HG03045 (cell line): Measurements from ENCODE around the gene DIO2.

Experiments
- ATAC-seq: cut with Tn5 transposase; IDR thresholded peaks from one replicate; pipeline ENCODE4 v1.9.1; 2021; ENCODE audit warnings: mild to moderate bottlenecking, moderate library complexity; ENCODE audit not compliant: unreplicated experiment

Gene DIO2

DNA sequence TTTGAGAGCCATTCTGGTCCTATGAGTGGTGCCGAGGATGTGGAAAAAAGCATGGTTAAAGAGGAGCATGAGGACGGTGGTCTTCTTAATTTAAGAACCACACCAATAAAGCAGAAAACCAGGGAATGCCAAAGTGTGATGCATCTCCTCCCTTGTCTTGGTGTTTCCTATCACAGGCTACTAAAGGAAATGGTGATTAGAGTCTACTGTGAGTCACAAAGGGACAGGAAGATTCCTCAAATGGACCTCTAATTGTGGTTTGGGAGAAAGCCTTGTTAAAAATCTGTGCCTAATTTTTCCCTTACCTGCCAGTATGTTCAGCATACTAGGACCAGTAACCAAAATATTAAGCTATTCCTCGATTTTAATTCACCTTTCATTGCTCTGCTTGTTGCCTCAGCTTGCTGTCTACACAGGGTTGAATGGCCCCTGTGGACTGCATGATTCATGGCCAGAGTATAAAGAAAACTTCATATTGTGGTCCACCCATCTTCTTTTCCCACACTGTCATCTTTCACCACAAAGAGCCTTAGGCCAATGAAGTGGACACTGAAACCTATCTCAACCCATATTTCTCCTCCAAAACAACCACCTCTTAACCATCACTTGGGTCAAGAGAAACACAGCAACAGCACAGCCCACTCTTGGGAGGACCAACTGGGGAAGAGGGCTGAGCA lies 38.8 kb downstream of the DIO2 start:
- ATAC-seq = no peak

DNA sequence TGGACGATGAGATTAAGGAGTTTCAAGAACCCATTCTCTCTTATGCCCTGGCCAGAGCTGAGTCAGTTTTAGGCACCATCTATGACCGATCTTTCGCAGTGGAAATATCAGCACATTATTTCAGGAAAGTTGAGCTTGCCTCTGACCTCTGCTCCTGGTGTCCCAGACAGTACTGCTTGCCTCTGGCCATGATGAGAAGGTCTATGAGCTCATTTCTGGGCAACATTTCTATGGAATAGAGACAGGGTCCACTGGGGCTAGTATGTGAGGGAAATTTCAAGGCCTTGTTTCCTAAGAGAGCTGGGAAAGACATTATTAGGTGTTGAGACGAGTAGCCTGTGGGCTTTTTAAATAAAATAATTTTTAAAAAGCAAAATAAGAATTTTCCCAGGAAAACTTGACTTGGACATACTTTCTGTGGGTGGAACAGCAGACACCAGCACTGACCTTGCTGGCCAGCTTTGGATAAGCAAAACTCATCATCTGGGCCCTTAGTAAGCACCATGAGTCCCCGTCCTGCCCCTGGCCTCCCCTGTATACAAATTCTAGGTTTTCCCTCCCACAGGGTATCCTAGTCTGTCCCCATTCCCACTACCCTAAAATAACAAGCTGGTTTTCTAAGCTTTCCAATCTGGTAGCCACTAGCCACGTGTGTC lies 43.4 kb downstream of the DIO2 start:
- no peak for ATAC-seq

DNA sequence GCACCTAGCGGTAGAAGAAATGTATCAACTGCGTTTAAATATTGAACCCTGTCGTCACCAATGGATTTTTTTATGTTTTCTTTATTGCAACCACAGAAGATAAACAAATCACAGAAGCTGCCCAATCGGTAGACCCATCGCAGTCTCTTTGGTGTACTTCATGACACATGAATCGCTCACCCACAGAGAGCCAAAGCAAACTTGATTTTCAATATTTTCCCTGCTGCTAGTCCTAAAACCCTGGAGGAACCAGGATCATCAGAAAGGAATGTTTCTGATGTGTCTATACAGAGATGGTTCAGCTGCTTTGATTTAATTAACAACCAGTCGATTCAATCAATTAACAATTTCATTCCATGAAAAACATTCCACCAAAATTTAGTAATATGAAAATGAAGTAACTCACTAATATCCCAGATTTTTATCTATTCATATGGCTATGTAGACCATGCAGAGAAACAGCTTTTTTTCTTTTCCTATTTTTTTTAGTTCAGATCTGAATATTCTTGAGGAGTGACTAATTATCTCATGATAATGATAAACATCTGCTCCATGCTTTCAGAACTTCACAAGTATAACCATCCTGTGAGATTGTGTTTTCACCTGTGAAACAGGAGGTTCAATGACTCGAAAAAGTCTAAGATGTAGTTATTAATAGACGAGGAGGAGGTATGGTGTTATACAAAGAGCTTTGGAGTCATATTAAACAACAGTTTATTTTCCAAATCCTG lies 46.1 kb downstream of the DIO2 start:
- ATAC-seq = no peak

DNA sequence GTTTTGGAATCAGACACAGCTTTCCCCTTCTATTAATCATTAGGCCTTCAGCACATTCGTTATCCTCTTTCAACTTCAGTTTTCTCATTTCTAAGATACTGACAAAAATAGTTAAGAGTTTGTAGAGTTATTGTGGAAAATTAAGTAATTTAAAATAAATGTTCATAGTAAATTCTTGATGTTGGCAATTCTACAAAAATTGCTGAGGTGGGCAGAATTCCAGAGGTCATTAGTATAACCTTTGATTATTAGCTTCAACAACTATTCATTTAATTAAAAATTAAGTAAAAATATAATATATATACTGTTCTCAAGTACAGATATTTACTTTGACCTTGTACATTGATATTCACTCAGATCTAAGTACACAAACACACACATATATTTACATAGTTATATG lies 58.5 kb downstream of the DIO2 start:
- no peak for ATAC-seq

DNA sequence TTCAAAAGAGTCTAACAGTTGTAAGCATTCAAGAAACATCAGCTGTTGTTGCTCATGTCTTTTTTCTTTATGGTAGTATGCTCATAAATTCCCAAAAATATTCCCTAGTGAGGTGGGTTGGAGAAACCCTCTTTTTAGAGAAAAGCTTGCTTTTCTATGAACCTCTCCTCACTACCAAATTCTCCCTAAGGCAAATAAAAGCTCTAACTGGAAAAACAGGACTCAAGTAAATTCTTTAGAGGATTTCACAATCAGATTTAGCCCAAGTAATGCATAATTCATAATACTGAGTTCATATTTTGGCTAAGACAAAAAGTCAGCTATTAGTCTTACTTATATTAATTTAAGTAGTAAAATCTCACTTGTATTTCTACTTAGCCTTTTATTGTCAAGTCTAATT lies 59.1 kb downstream of the DIO2 start:
- ATAC-seq = no peak

DNA sequence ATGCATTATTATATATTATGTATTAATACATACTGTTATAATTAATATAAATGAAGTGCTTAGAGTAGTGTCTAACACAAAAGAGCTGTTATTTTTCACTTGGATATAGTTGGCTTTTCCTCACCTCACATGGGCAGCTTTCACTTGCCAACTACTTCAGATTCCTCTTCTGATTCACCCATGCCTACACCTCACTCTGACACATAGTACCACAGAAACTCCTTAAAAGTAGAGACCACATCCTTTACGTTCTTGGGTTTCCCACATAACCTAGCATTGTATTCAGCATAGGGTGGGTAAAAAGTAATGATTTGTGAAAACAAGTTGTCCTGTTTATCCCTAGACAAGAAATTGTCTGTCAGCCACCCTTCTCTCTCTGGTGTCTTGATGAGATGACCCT lies 61.0 kb downstream of the DIO2 start:
- ATAC-seq = no peak
